ENCODE results near the gene AUH. TPM values are rescaled to one million over a fixed set of nuclear protein-coding genes. Genes with fewer than 3 reads are reported as not detected.

AUH gene
- total RNA-seq, 1 experiment from 2014 or later = 21.7 TPM

GRCh38 chr9:91302831-91303230, 58.9 kb downstream of the AUH start:
- no peak overlapping the region for H2BK5ac ChIP-seq (ENCODE audit: insufficient read length, low read length)
- H4K20me1 ChIP-seq (ENCODE audit: control insufficient read depth, insufficient read depth, insufficient read length) = no peaks in the 10 kb centered on the region
- no peak overlapping the region for H2AFZ ChIP-seq (ENCODE audit: low read length)
- H3K14ac ChIP-seq (ENCODE audit: insufficient read depth, low read length) = no peak overlapping the region
- H3T11ph ChIP-seq (ENCODE audit: low read length) = no peak overlapping the region
- H2BK15ac ChIP-seq (ENCODE audit: low read depth, low read length) = no peak overlapping the region
- no peak overlapping the region for H2BK12ac ChIP-seq (ENCODE audit: insufficient read length, low read depth, low read length)
- H3K27me3 ChIP-seq (ENCODE audit: insufficient read depth, low read length) = no peaks in the 10 kb centered on the region
- H3K36me3 Mint-ChIP-seq (ENCODE audit: insufficient read depth in 1 of 3, low read depth in 3 of 3) = no peaks in the 10 kb centered on the region; a peak in 1 of 7 replicates
- no peaks in the 10 kb centered on the region for H3K79me1 ChIP-seq (ENCODE audit: insufficient read depth, low read depth, low read length, poor library complexity, severe bottlenecking)
- H3K4ac ChIP-seq (ENCODE audit: low read depth, low read length) = no peak overlapping the region
- no peaks in the 10 kb centered on the region for H3K9me3 ChIP-seq (ENCODE audit: control insufficient read depth, low read depth, low read length)
- H3K23ac ChIP-seq (ENCODE audit: insufficient read length, low read depth, low read length) = no peak overlapping the region
- no peak overlapping the region for H3K27ac Mint-ChIP-seq
- H3K9me3 Mint-ChIP-seq = no peaks in the 10 kb centered on the region
- H2BK120ac ChIP-seq (ENCODE audit: low read depth, low read length, poor library complexity, severe bottlenecking) = no peak overlapping the region
- no peak overlapping the region for H3K4me2 ChIP-seq (ENCODE audit: insufficient read depth, insufficient read length, low read length)
- H4K8ac ChIP-seq (replicated peaks; ENCODE audit: insufficient read length, low read depth, low read length) = no peak overlapping the region
- H3K23me2 ChIP-seq (ENCODE audit: insufficient read length, low read depth, low read length, poor library complexity, severe bottlenecking) = no peaks in the 10 kb centered on the region
- H3K27me3 Mint-ChIP-seq (ENCODE audit: low read depth) = no peaks in the 10 kb centered on the region
- peaks cover 5 to 6% of the 10 kb centered on the region in 2 experiments for H3K4me1 Mint-ChIP-seq
- no peak overlapping the region for H2BK20ac ChIP-seq (ENCODE audit: low read depth, low read length, poor library complexity, severe bottlenecking)
- no peak overlapping the region for H3K56ac ChIP-seq (ENCODE audit: insufficient read length, low read depth, low read length)
- no peak overlapping the region for H3K4me3 Mint-ChIP-seq
- H3K4me1 ChIP-seq (ENCODE audit: insufficient read depth, low read length) = no peaks in the 10 kb centered on the region
- H4K91ac ChIP-seq (ENCODE audit: insufficient read length, low read depth, low read length) = no peak overlapping the region
- no peak overlapping the region for H3K27ac ChIP-seq (ENCODE audit: insufficient read length, low read depth, low read length)
- no peak overlapping the region for H4K5ac ChIP-seq (ENCODE audit: insufficient read length, low read depth, low read length)
- no peak for DNase-seq
- H3K9ac ChIP-seq (ENCODE audit: extremely low read depth, insufficient read length, low read length) = no peak overlapping the region
- no peak overlapping the region for H3K18ac ChIP-seq (ENCODE audit: insufficient read length, low read depth, low read length)
- no peaks in the 10 kb centered on the region for H3K79me2 ChIP-seq (ENCODE audit: insufficient read depth, low read length)
- H2AK5ac ChIP-seq (ENCODE audit: insufficient read length, low read length) = no peak overlapping the region
- no peak for TF ChIP-seq CTCF (conservative IDR thresholded peaks at IDR 0.05)
- no CpG with 5 or more reads among the region's 4 CpGs for WGBS (ENCODE audit: extremely low coverage, insufficient read length, low lambda C conversion rate)
